Esophagus squamous epithelium (tissue), 5 donors: ENCODE measurements around the gene DNAJC24. TPM values are rescaled to one million over a fixed set of nuclear protein-coding genes. Genes with fewer than 3 reads are reported as not detected.

ENCODE experiments used
- DNase-seq: peaks from one replicate; lab custom pipeline; 2025; lab: John Stamatoyannopoulos, UW
- H3K27ac ChIP-seq, 4 donors: fragments of 200-600 bp; sonication (generic); one replicate each; pipeline ENCODE4 v1.5.1; 2016 to 2019; ENCODE audit warnings: mild to moderate bottlenecking in 1 of 4
- H3K27me3 ChIP-seq, 4 donors: fragments of 200-600 bp; sonication (generic); 1 replicate in 3 of 4; 2 replicates in 1 of 4; pipeline versions ENCODE4 v1.5.1 to v1.6.0; 2017 to 2021; ENCODE audit warnings: antibody characterized with exemption in 1 of 4
- H3K36me3 ChIP-seq, 3 donors: fragments of 200-600 bp; sonication (generic); one replicate each; pipeline ENCODE4 v1.5.1; 2016 to 2019
- H3K4me1 ChIP-seq, 3 donors: fragments of 200-600 bp; sonication (generic); one replicate each; pipeline ENCODE4 v1.5.1; 2017 to 2019
- H3K4me3 ChIP-seq, 4 donors: fragments of 200-600 bp; sonication (generic); 1 replicate in 3 of 4; 2 replicates in 1 of 4; pipeline ENCODE4 v1.5.1; 2016 to 2019; ENCODE audit warnings: mild to moderate bottlenecking in 2 of 4, moderate library complexity in 1 of 4
- H3K9me3 ChIP-seq, 3 donors: fragments of 200-600 bp; sonication (generic); one replicate each; pipeline ENCODE4 v1.5.1; 2016 to 2019
- POLR2A ChIP-seq, 4 donors: fragments of 450-650 bp; IDR thresholded peaks; one replicate each; pipeline ENCODE4 v1.6.1; 2017; ENCODE audit warnings: antibody characterized with exemption in 4 of 4, mild to moderate bottlenecking in 4 of 4, moderate library complexity in 3 of 4
- WGBS, 2 donors: methylation state at CpG; one replicate each; pipeline ENCODE4 v1.1.5; 2018; 5-methylcytosine and 5-hydroxymethylcytosine counted together
- intact Hi-C: fragments of 100-400 bp; cut with DNase I; formaldehyde crosslinking; loops from one replicate; pipeline ENCODE4 v1.15.0; 2022
- total RNA-seq, 4 donors: library from RNA; depleted of rRNA; stranded (reverse); fragments of >200 nt; gene quantifications; one replicate each; pipeline ENCODE4 v1.1.0, GENCODE V29; 2016
- TF ChIP-seq, protein P1 (sequence below), 6 experiments: fragments of 450-650 bp in 4 of 6; fragments of 200-600 bp in 2 of 6; sonication (generic) in 2 of 6; IDR thresholded peaks; one replicate each; pipeline ENCODE4 v1.5.1; 2016 to 2019; ENCODE audit warnings: antibody characterized with exemption in 6 of 6, mild to moderate bottlenecking in 4 of 6, moderate library complexity in 4 of 6
- donor health status: DM: yes; HTN: yes; CAD: no.

DNAJC24 gene
- total RNA-seq, 4 donors from 2014 or later, result 4.3 to 15.6 (median 8.6) TPM

DNA sequence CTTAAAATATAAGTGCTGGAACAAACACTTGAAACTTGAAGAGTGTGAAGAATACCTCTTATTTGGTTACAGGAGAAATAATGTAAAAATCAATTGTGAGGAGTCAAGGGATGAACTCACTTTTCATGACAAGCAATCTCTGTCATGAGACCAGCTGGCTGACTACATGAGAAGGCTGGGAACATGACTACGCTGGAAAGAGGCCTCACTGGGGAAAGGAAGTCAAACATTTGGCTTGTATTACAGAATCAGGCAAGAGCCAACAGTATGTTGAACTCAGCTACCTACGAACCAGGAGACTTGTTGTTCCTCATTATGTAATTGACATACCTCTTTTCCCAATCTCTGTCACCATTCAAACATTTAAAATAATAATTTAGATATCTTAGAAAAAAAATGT is 14.5 kb upstream of the DNAJC24 start:
- Histone ChIP-seq H3K27me3 (no peaks in the 10 kb centered on the region), H3K9me3 (no peaks in the 10 kb centered on the region), H3K4me1 (no peaks in the 10 kb centered on the region), H3K27ac (no peak overlapping the region), H3K4me3 (no peak overlapping the region), H3K36me3 (no peaks in the 10 kb centered on the region)
- DNase-seq, result no peak
- no peak for TF ChIP-seq POLR2A (IDR thresholded peaks at IDR 0.05)
- TF ChIP-seq, protein P1, sequence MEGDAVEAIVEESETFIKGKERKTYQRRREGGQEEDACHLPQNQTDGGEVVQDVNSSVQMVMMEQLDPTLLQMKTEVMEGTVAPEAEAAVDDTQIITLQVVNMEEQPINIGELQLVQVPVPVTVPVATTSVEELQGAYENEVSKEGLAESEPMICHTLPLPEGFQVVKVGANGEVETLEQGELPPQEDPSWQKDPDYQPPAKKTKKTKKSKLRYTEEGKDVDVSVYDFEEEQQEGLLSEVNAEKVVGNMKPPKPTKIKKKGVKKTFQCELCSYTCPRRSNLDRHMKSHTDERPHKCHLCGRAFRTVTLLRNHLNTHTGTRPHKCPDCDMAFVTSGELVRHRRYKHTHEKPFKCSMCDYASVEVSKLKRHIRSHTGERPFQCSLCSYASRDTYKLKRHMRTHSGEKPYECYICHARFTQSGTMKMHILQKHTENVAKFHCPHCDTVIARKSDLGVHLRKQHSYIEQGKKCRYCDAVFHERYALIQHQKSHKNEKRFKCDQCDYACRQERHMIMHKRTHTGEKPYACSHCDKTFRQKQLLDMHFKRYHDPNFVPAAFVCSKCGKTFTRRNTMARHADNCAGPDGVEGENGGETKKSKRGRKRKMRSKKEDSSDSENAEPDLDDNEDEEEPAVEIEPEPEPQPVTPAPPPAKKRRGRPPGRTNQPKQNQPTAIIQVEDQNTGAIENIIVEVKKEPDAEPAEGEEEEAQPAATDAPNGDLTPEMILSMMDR (IDR thresholded peaks at IDR 0.05), result no peak
- 33 to 54% methylated on average over 2 of the region's 2 CpGs for WGBS, 2 donors
- intact Hi-C loops, result no loop called here

DNA sequence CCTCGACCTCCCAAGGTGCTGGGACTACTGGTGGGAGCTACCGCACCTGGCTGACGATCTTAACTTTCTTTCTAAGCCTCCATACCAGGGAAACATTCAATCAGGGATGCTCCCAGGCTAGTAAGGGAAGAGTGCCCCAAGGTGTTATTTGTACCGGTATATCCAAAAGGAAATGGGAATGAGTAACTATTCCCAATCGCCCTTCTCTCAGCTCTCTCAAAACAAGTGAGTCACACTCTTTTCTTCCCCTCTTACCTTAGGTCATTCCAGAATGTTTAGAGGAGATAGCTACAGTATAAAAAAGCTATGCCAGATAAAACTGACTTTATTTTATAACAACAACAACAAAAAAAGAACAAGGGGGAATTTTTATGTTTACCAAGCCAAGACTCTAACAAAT is 13.8 kb upstream of the DNAJC24 start:
- no peak for DNase-seq
- intact Hi-C loops, result no loop called here
- Histone ChIP-seq H3K27ac (no peak overlapping the region), H3K4me1 (no peaks in the 10 kb centered on the region), H3K36me3 (no peaks in the 10 kb centered on the region), H3K4me3 (no peak overlapping the region), H3K9me3 (no peaks in the 10 kb centered on the region), H3K27me3 (no peaks in the 10 kb centered on the region)
- TF ChIP-seq POLR2A (IDR thresholded peaks at IDR 0.05), result no peak
- TF ChIP-seq, protein P1 (IDR thresholded peaks at IDR 0.05), result no peak
- WGBS, 2 donors, result 64 to 68% methylated on average over 4 to 5 of the region's 5 CpGs

DNA sequence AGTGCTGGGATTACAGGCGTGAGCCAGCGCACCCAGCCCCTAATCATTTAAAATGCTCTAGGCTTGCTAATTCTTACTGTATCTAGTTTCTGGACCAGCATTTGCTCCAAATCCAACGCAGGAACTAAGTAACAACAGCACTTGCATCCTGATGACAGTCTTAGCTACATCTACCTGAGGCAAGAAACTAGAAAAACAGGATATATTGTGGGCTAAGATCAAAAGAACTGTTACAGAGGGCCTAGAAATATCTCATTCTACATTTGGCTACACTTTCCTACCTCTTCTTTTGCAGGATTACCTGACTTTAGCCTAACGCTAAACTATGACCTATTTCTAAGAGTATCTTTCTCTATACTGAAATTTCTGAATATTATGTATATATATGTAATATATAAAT is 7.9 kb upstream of the DNAJC24 start:
- WGBS, 2 donors, result 78 to 80% methylated on average over 4 of the region's 4 CpGs
- intact Hi-C loops, result no loop called here
- Histone ChIP-seq H3K9me3 (no peaks in the 10 kb centered on the region), H3K36me3 (no peaks in the 10 kb centered on the region), H3K27me3 (peaks cover 0 to 10% (median 0%) of the 10 kb centered on the region in 4 donors), H3K4me3 (no peak overlapping the region), H3K4me1 (no peaks in the 10 kb centered on the region), H3K27ac (no peak overlapping the region)
- no peak for TF ChIP-seq POLR2A (IDR thresholded peaks at IDR 0.05)
- TF ChIP-seq, protein P1 (IDR thresholded peaks at IDR 0.05), result no peak
- DNase-seq, result no peak

DNA sequence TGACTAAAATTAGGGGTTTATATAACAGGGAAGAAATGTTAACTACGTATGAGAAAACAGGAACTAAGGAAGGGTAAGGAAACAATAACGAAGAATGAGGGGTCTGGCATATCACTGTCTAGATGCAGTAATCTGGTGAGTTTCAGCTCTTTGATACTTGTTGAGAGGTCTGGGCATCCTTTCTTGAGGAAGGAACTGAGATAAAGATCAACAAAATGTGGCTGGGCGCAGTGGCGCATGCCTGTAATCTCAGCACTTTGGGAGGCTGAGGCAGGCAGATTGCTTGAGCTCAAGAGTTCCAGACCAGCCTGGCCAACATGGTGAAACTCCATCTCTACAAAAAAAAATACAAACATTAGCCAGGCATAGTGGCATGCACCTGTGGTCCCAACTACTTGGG is 2.9 kb upstream of the DNAJC24 start:
- Histone ChIP-seq H3K9me3 (no peaks in the 10 kb centered on the region), H3K36me3 (no peaks in the 10 kb centered on the region), H3K4me3 (no peak overlapping the region), H3K27me3 (peaks cover 0 to 10% (median 0%) of the 10 kb centered on the region in 4 donors), H3K4me1 (peaks cover 4 to 25% (median 6%) of the 10 kb centered on the region in 3 donors), H3K27ac (no peak overlapping the region)
- DNase-seq, result no peak
- TF ChIP-seq, protein P1 (IDR thresholded peaks at IDR 0.05), result no peak
- TF ChIP-seq POLR2A (IDR thresholded peaks at IDR 0.05), result no peak
- intact Hi-C loops, result no loop called here
- WGBS, 2 donors, result 69 to 74% methylated on average over 4 of the region's 4 CpGs

DNA sequence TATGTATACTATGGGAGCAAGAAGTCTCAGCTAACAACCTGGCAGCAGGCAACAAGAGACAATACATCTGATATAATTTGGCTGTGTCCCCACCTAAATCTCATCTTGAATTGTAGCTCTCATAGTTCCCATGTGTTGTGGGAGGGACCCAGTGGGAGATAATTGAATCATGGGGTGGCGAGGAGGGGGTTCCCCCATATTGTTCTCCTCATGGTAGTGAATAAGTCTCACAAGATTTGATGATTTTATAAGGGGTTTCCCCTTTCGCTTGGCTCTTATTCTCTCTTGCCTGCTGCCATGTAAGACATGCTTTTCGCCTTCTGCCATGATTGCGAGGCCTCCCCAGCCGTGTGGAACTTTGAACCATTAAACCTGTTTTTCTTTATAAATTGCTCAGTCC is 6.2 kb downstream of the DNAJC24 start:
- Histone ChIP-seq H3K27me3 (no peaks in the 10 kb centered on the region), H3K27ac (no peak overlapping the region), H3K36me3 (peaks cover 0 to 3% (median 0%) of the 10 kb centered on the region in 3 donors), H3K9me3 (no peaks in the 10 kb centered on the region), H3K4me1 (peaks cover 0 to 8% (median 0%) of the 10 kb centered on the region in 3 donors), H3K4me3 (no peak overlapping the region)
- DNase-seq, result no peak
- WGBS, 2 donors, result 94 to 95% methylated on average over 4 to 5 of the region's 5 CpGs
- TF ChIP-seq POLR2A (IDR thresholded peaks at IDR 0.05), result no peak
- TF ChIP-seq, protein P1 (IDR thresholded peaks at IDR 0.05), result no peak
- intact Hi-C loops, result no loop called here
